Stimulated activated CD8-positive, alpha-beta memory T cell treated with anti-CD3 and anti-CD28 coated beads, Interleukin-2, amount 100 ng/mL, for 48 hours (primary cell): ENCODE measurements around the gene FOXI2.

Experiments used
- DNase-seq, 2 donors: peaks; one replicate each; pipeline ENCODE4 v3.0.0-alpha.2; 2020; ENCODE audit warnings: low read depth in 2 of 2

Gene FOXI2

GRCh38 chr10:127743205-127743604 lies 6.2 kb downstream of the FOXI2 start:
- DNase-seq: no peak

GRCh38 chr10:127744956-127745355 lies 8.0 kb downstream of the FOXI2 start:
- DNase-seq: no peak

DNA sequence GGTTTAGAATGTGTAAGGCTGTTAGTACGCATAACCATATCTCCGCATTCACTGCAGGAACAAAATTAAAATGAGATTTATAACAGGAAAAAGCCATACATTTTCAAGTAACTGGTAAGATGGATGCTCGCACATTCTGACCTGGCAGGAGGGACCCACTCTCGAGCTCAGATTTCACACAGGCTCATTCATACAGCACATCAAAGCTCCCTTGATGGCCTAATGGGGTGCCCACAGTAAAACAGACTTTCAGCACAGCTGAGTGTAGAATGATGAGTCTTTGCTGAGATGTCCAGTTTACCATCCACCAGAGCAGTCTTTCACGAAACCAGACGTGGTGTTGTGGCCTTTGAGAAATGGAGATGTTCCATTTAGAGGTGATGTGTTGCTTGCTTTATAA lies 8.9 kb downstream of the FOXI2 start:
- no peak for DNase-seq

GRCh38 chr10:127755753-127756152 lies 18.8 kb downstream of the FOXI2 start:
- no peak for DNase-seq

GRCh38 chr10:127756264-127756663 lies 19.3 kb downstream of the FOXI2 start:
- DNase-seq: no peak

DNA sequence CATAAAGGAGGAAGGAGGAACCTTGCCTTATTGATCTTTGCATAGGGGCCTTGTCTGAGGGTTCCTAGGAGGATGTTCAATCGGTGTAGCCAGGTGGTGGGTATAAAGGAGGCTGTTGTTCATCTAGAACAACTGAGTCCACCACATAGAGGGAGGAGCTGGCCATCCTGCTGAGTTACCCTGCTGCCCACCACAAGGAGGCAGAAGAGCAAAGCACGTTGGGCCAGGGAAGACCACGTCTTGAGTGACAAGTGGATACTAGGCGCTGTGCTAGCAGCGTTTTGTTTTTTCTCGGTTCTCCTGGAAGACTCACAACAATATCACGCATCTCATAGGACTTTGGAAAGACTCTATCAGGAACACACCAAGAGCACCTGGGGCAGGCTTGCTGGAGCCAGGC lies 20.0 kb downstream of the FOXI2 start:
- DNase-seq: no peak

- no peak for DNase-seq
Measured at GRCh38 chr10:127759276-127759675, 22.3 kb downstream of the FOXI2 start.

GRCh38 chr10:127762925-127763324 lies 25.9 kb downstream of the FOXI2 start:
- no peak for DNase-seq

- no peak for DNase-seq
Measured at GRCh38 chr10:127774766-127775559, 38.0 kb downstream of the FOXI2 start.

- DNase-seq: no peak
Measured at GRCh38 chr10:127776816-127777215, 39.8 kb downstream of the FOXI2 start.

GRCh38 chr10:127781412-127781811 lies 44.4 kb downstream of the FOXI2 start:
- DNase-seq: no peak

GRCh38 chr10:127787873-127788272 lies 50.9 kb downstream of the FOXI2 start:
- no peak for DNase-seq

- DNase-seq: no peak
Measured at GRCh38 chr10:127790066-127790624, 53.2 kb downstream of the FOXI2 start.
